T-cell (primary cell): ENCODE data around the gene USH1C. TPM values are rescaled to one million over a fixed set of nuclear protein-coding genes. Genes with fewer than 3 reads are reported as not detected.

Experiments
- ATAC-seq, 4 experiments: fragments of 200-7000 bp in 3 of 4; fragments of 150-1000 bp in 1 of 4; cut with Tn5 transposase; replicated peaks in 1 of 4; 1 replicate in 3 of 4; 2 replicates in 1 of 4; pipeline ENCODE4 v1.10.0; 2021; ENCODE audit warnings: moderate library complexity in 3 of 4, mild to moderate bottlenecking in 2 of 4, moderate number of reproducible peaks in 1 of 4
- CTCF ChIA-PET, 2 donors: fragments of 300-600 bp; sonication (Branson Sonifier 250); formaldehyde crosslinking; loops; one replicate each; lab custom pipeline; 2022; ENCODE audit warnings: antibody characterized with exemption in 2 of 2; lab: Charles Lee
- POLR2A ChIA-PET, 2 donors: fragments of 300-600 bp; sonication (Branson Sonifier 250); formaldehyde crosslinking; loops; one replicate each; lab custom pipeline; 2022; ENCODE audit warnings: antibody characterized with exemption in 2 of 2; lab: Charles Lee
- DNase-seq, 35 experiments: peaks; one replicate each; pipeline versions ENCODE4 v3.0.0 to v3.0.0-alpha.2; 2013 to 2023
- H3K27ac ChIP-seq: one replicate; pipeline ENCODE4 v1.5.1; 2013; ENCODE audit warnings: low read length
- H3K27me3 ChIP-seq, 2 experiments: replicated peaks in 1 of 2; 1 replicate in 1 of 2; 2 replicates in 1 of 2; pipeline versions ENCODE4 v1.6.1 to v1.7.0; 2013; ENCODE audit warnings: low read length in 1 of 2, mixed read lengths in 1 of 2; ENCODE audit not compliant: control insufficient read depth in 2 of 2, insufficient read depth in 2 of 2; ENCODE audit errors: extremely low read depth in 1 of 2
- H3K36me3 ChIP-seq, 2 donors: 1 replicate in 1 of 2; 2 replicates in 1 of 2; pipeline versions ENCODE4 v1.6.1 to v1.7.0; 2013; ENCODE audit warnings: low read length in 1 of 2; ENCODE audit not compliant: control insufficient read depth in 2 of 2, insufficient read depth in 1 of 2; ENCODE audit errors: extremely low read depth in 1 of 2
- H3K4me1 ChIP-seq, 2 experiments: 1 replicate in 1 of 2; 2 replicates in 1 of 2; pipeline versions ENCODE4 v1.6.1 to v1.7.0; 2013; ENCODE audit warnings: low read length in 2 of 2, mixed read lengths in 1 of 2; ENCODE audit not compliant: insufficient read depth in 2 of 2, control insufficient read depth in 1 of 2; ENCODE audit errors: extremely low read depth in 1 of 2
- H3K4me3 ChIP-seq, 2 donors: 1 replicate in 1 of 2; 2 replicates in 1 of 2; pipeline versions ENCODE4 v1.5.1 to v1.7.0; 2013; ENCODE audit warnings: mild to moderate bottlenecking in 2 of 2, low read length in 1 of 2, moderate library complexity in 1 of 2; ENCODE audit not compliant: control insufficient read depth in 1 of 2; ENCODE audit errors: extremely low read depth in 1 of 2
- H3K9me3 ChIP-seq: 2 replicates; pipeline ENCODE4 v1.7.0; 2013
- H3K27ac Mint-ChIP-seq, 2 donors: one replicate each; pipeline ENCODE4 v1.8.0; 2020 to 2021; ENCODE audit warnings: mild to moderate bottlenecking in 2 of 2, mixed read lengths in 2 of 2
- H3K27me3 Mint-ChIP-seq, 2 donors: one replicate each; pipeline ENCODE4 v1.8.0; 2021 to 2022; ENCODE audit warnings: mixed read lengths in 2 of 2
- H3K36me3 Mint-ChIP-seq: one replicate; pipeline ENCODE4 v1.8.0; 2021; ENCODE audit warnings: mixed read lengths
- H3K4me1 Mint-ChIP-seq, 3 donors: one replicate each; pipeline ENCODE4 v1.8.0; 2020 to 2022; ENCODE audit warnings: mixed read lengths in 3 of 3, mild to moderate bottlenecking in 1 of 3
- H3K4me3 Mint-ChIP-seq, 3 donors: one replicate each; pipeline ENCODE4 v1.8.0; 2020 to 2022; ENCODE audit warnings: mild to moderate bottlenecking in 3 of 3, mixed read lengths in 3 of 3, moderate library complexity in 3 of 3
- H3K9me3 Mint-ChIP-seq, 3 donors: one replicate each; pipeline ENCODE4 v1.8.0; 2020 to 2022; ENCODE audit warnings: mixed read lengths in 3 of 3
- WGBS: methylation state at CpG from one replicate; pipeline ENCODE4 v1.1.5; 2013; ENCODE audit warnings: missing lambda C conversion rate; ENCODE audit not compliant: insufficient coverage; 5-methylcytosine and 5-hydroxymethylcytosine counted together
- total RNA-seq, 35 experiments: library from RNA in 6 of 35; stranded (reverse) in 6 of 35; fragments of 120-200 nt in 1 of 35; gene quantifications; one replicate each; pipeline versions ENCODE4 v1.2.1 to v1.2.4 and lab custom pipeline; 2013 to 2026

Gene USH1C
- total RNA-seq, 5 donors from 2014 or later (not counting 1 experiment from before 2014, with no cell fraction given) = not detected

DNA sequence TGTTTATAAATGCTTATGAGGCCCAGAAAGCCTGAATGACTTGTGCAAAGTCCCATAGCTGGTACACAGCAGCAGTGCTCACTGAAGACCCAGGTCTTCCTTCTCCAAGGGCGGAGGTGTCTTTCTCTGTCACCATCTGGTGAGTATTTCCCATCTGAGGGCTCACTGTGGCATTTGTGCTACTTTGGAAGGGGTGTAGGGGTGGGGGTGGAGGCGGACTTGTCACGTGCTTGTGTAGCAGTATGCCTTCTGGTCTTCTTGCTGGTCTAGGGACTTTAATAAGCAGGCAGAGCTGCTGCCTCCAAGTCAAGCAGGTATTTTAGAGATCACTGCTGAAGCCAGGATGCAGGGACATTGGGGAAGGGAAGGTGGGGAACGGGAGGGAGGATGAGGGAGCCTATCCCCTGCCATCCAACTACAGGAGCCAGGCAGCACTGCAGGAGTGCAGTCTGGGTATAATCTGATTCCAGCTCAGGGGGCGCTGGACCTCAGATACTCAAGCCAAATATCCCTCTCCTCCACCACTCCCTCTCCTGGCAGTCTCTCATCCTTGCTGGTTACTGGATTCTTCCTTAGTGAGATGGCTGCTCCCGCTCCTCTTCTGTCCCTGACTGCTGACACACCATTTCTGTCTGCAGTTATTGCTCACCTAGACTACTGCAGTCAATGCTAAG, 71.0 kb downstream of the USH1C start:
- no peak for ATAC-seq
- POLR2A ChIA-PET = no interaction called here
- H3K4me3 Mint-ChIP-seq = no peak overlapping the region

DNA sequence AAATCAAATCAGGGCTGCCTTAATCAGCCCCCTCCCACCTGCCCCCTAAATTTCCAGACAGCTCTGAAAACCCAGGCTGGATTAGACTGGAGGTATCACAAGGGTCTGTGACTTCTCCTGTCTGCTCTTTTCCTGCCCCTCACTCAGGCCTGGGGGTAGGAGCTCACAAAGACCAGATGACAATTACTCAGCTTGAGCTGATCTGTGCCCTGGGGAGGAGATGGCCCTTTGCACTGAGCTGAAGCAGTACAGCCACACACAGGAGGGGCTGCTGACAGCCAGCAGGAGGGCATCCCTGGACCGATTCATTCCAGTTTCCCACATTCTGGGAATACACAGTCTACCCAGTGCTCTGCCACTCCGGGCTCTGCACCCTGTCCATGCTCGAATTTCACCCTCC, 71.7 kb downstream of the USH1C start:
- DNase-seq (no peak), ATAC-seq (no peak)
- CTCF ChIA-PET = no interaction called here
- H3K4me1 ChIP-seq = no peaks in the 10 kb centered on the region
- H3K27me3 ChIP-seq = peaks cover 3 to 52% of the 10 kb centered on the region in 2 experiments
- H3K27ac Mint-ChIP-seq = no peak overlapping the region
- H3K4me3 Mint-ChIP-seq = no peak overlapping the region
- H3K9me3 Mint-ChIP-seq = no peaks in the 10 kb centered on the region
- no peak overlapping the region for H3K4me3 ChIP-seq
- no peaks in the 10 kb centered on the region for H3K36me3 ChIP-seq
- H3K27ac ChIP-seq = no peak overlapping the region
- POLR2A ChIA-PET = no interaction called here
- no peaks in the 10 kb centered on the region for H3K9me3 ChIP-seq
- no peaks in the 10 kb centered on the region for H3K36me3 Mint-ChIP-seq
- H3K27me3 Mint-ChIP-seq = peaks cover 41 to 53% of the 10 kb centered on the region in 2 donors
- WGBS = 27% methylated on average over 3 of the region's 3 CpGs
- H3K4me1 Mint-ChIP-seq = peaks cover 2 to 10% (median 6%) of the 10 kb centered on the region in 3 donors

More for the DNA sequence above, 71.0 kb downstream of the USH1C start:
- no peaks in the 10 kb centered on the region for H3K36me3 ChIP-seq
- peaks cover 7 to 56% of the 10 kb centered on the region in 2 experiments for H3K27me3 ChIP-seq
- peaks cover 2 to 10% (median 6%) of the 10 kb centered on the region in 3 donors for H3K4me1 Mint-ChIP-seq
- no peaks in the 10 kb centered on the region for H3K36me3 Mint-ChIP-seq
- H3K9me3 ChIP-seq = no peaks in the 10 kb centered on the region
- DNase-seq = no peak
- 39% methylated on average over 5 of the region's 6 CpGs for WGBS
- CTCF ChIA-PET = no interaction called here
- no peaks in the 10 kb centered on the region for H3K4me1 ChIP-seq
- no peaks in the 10 kb centered on the region for H3K9me3 Mint-ChIP-seq
- no peak overlapping the region for H3K27ac Mint-ChIP-seq
- H3K27me3 Mint-ChIP-seq = peaks cover 46 to 58% of the 10 kb centered on the region in 2 donors
- no peak overlapping the region for H3K4me3 ChIP-seq
- no peak overlapping the region for H3K27ac ChIP-seq

DNA sequence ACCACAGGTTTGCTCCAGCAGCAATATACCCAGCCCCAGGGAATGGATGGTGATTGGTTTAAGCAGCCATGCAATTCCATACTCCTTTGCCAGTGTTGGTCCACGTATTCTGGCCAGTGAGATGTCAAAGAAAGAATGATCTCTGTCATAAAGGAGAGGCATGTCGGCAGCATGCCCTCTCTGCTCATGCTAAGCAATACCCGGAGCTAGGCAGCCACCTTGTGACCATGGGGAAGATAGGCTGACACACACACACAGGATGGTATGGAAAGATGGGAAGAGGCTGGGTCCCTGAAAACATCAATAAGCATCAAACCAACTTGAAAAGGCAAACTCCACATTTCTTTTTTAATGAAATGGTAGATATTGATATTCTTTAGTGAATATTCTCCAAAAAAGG, 72.7 kb downstream of the USH1C start:
- no peak overlapping the region for H3K27ac ChIP-seq
- H3K27me3 Mint-ChIP-seq = peaks cover 34 to 48% of the 10 kb centered on the region in 2 donors

DNA sequence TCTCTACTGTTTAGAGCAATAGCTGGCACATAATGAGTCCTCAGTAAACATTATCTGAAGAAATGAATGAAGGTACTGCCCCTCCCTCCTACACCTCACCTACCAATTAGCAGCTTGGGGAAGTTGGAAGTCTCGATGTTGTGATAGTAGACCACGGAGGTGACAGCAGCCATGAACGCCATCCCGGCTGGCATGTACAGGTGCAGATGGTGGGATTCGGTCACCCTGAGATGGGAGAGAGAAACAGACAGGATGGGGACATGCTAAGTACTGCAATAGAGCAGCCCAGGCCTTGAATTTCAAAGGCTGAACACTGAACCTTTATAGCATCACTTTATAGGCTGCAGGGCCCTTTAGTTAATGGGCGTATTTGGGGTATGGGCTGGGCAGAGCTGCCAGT, 74.2 kb downstream of the USH1C start:
- CTCF ChIA-PET = no interaction called here
- H3K36me3 ChIP-seq = no peaks in the 10 kb centered on the region
- no peak overlapping the region for H3K27ac Mint-ChIP-seq
- no peak overlapping the region for H3K27ac ChIP-seq
- no peaks in the 10 kb centered on the region for H3K4me1 Mint-ChIP-seq
- ATAC-seq = no peak
- H3K4me1 ChIP-seq = no peaks in the 10 kb centered on the region
- peaks cover 3 to 33% of the 10 kb centered on the region in 2 experiments for H3K27me3 ChIP-seq
- no peak overlapping the region for H3K4me3 Mint-ChIP-seq
- H3K9me3 Mint-ChIP-seq = no peaks in the 10 kb centered on the region
- no peaks in the 10 kb centered on the region for H3K36me3 Mint-ChIP-seq
- H3K9me3 ChIP-seq = no peaks in the 10 kb centered on the region
- 94% methylated on average over 5 of the region's 6 CpGs for WGBS
- H3K4me3 ChIP-seq = no peak overlapping the region
- no peak for DNase-seq
- peaks cover 29 to 40% of the 10 kb centered on the region in 2 donors for H3K27me3 Mint-ChIP-seq
- POLR2A ChIA-PET = no interaction called here

More for the DNA sequence above, 72.7 kb downstream of the USH1C start:
- peaks cover 2 to 10% (median 3%) of the 10 kb centered on the region in 3 donors for H3K4me1 Mint-ChIP-seq
- H3K36me3 Mint-ChIP-seq = no peaks in the 10 kb centered on the region
- no peaks in the 10 kb centered on the region for H3K9me3 Mint-ChIP-seq
- Histone ChIP-seq H3K4me3 (no peak overlapping the region), H3K27me3 (peaks cover 3 to 44% of the 10 kb centered on the region in 2 experiments), H3K36me3 (no peaks in the 10 kb centered on the region), H3K4me1 (no peaks in the 10 kb centered on the region), H3K9me3 (no peaks in the 10 kb centered on the region)
- DNase-seq (no peak), ATAC-seq (no peak)
- ChIA-PET POLR2A (no interaction called here), CTCF (no interaction called here)
- no peak overlapping the region for H3K27ac Mint-ChIP-seq
- H3K4me3 Mint-ChIP-seq = no peak overlapping the region
- WGBS = 70% methylated on average over 1 of the region's 3 CpGs

DNA sequence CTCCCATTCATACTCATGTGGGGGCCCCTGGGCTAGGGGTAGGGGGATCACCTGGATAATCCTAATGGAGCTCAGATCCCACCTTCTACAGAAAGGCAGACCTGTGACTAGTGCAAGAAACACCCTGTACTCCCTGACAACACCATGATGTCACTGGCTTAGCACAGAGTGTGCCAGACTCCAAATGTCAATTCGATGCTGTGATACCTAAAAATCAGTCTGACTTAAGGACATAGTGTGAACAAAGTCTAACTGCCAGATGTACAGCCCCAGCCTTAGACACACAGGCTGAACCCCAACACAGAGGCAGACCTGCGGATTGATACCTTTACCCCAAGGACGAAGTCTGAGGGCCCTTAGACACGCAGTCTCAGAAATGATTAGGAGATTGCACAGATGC, 76.1 kb downstream of the USH1C start:
- Histone ChIP-seq H3K9me3 (no peaks in the 10 kb centered on the region), H3K4me1 (no peaks in the 10 kb centered on the region), H3K27me3 (peaks cover 0 to 23% of the 10 kb centered on the region in 2 experiments), H3K36me3 (no peaks in the 10 kb centered on the region), H3K27ac (no peak overlapping the region), H3K4me3 (no peak overlapping the region)
- H3K36me3 Mint-ChIP-seq = no peaks in the 10 kb centered on the region
- no peak overlapping the region for H3K4me3 Mint-ChIP-seq
- DNase-seq (no peak), ATAC-seq (no peak)
- no peaks in the 10 kb centered on the region for H3K9me3 Mint-ChIP-seq
- peaks cover 13 to 26% of the 10 kb centered on the region in 2 donors for H3K27me3 Mint-ChIP-seq
- no peaks in the 10 kb centered on the region for H3K4me1 Mint-ChIP-seq
- ChIA-PET POLR2A (no interaction called here), CTCF (no interaction called here)
- 86% methylated on average over 4 of the region's 4 CpGs for WGBS
- H3K27ac Mint-ChIP-seq = no peak overlapping the region

DNA sequence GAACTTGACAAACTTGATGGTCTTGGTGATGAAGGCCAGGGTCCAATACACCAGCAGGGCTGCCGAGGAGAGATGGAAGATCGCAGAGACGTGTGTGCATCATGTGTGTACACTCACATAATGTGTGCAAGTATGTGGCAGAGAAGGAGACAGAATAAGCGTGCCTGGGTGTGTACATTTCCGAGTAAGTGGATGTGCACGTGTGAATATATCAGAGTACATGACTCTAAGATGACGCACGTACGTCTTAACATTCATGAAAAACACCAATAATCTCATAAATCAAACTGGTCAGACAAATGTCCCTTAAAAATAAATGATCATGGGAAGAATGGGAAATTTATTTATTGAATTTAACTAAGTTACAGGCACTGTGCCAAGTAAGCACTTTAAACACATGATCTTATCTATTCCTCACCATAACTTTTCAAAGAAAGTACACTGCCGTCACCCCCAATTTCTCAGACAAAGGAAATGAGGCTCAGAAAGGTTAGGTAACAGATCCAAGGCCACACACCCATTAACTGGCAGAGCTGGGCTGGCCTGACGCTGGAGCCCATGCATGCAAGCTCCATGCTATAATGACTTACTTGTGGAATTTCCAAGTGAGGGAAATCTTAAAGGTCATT, 80.6 kb downstream of the USH1C start:
- Mint-ChIP-seq H3K4me1 (no peaks in the 10 kb centered on the region), H3K36me3 (no peaks in the 10 kb centered on the region), H3K9me3 (no peaks in the 10 kb centered on the region), H3K4me3 (no peak overlapping the region), H3K27me3 (peaks cover 10 to 14% of the 10 kb centered on the region in 2 donors), H3K27ac (no peak overlapping the region)
- Histone ChIP-seq H3K9me3 (no peaks in the 10 kb centered on the region), H3K27me3 (peaks cover 0 to 18% of the 10 kb centered on the region in 2 experiments), H3K4me3 (no peak overlapping the region), H3K27ac (no peak overlapping the region), H3K4me1 (no peaks in the 10 kb centered on the region), H3K36me3 (no peaks in the 10 kb centered on the region)
- POLR2A ChIA-PET = no interaction called here
- ATAC-seq = no peak
- no peak for DNase-seq
- WGBS = 75% methylated on average over 4 of the region's 11 CpGs
- CTCF ChIA-PET = no interaction called here
